ENCODE measurements around the gene ATP1A3.

The ATP1A3 gene

GRCh38 chr19:41981724-41982123, 12.3 kb downstream of the ATP1A3 start:
- Mint-ChIP-seq H3K27ac (no peak overlapping the region), H3K4me3 (no peak overlapping the region), H3K27me3 (ENCODE audit: low read depth) (no peaks in the 10 kb centered on the region), H3K9me3 (no peaks in the 10 kb centered on the region), H3K4me1 (no peaks in the 10 kb centered on the region), H3K36me3 (ENCODE audit: low read depth) (no peaks in the 10 kb centered on the region)
- TF ChIP-seq CTCF (IDR thresholded peaks at IDR 0.05; ENCODE audit: unreplicated experiment in 3 of 3), result no peak

- H3K4me1 Mint-ChIP-seq, result no peaks in the 10 kb centered on the region
- H3K4me3 Mint-ChIP-seq, result no peak overlapping the region
- no peak for TF ChIP-seq CTCF (IDR thresholded peaks at IDR 0.05; ENCODE audit: unreplicated experiment in 3 of 3)
- H3K27me3 Mint-ChIP-seq (ENCODE audit: low read depth), result no peaks in the 10 kb centered on the region
- H3K9me3 Mint-ChIP-seq, result no peaks in the 10 kb centered on the region
- H3K27ac Mint-ChIP-seq, result no peak overlapping the region
- no peaks in the 10 kb centered on the region for H3K36me3 Mint-ChIP-seq (ENCODE audit: low read depth)
These were observed 15.6 kb downstream of the ATP1A3 start for GRCh38 chr19:41978470-41978869.

GRCh38 chr19:41977916-41978315, 16.1 kb downstream of the ATP1A3 start:
- no peaks in the 10 kb centered on the region for H3K4me1 Mint-ChIP-seq
- no peaks in the 10 kb centered on the region for H3K9me3 Mint-ChIP-seq
- H3K4me3 Mint-ChIP-seq, result no peak overlapping the region
- H3K27ac Mint-ChIP-seq, result no peak overlapping the region
- no peaks in the 10 kb centered on the region for H3K36me3 Mint-ChIP-seq (ENCODE audit: low read depth)
- no peaks in the 10 kb centered on the region for H3K27me3 Mint-ChIP-seq (ENCODE audit: low read depth)
- no peak for TF ChIP-seq CTCF (IDR thresholded peaks at IDR 0.05; ENCODE audit: unreplicated experiment in 3 of 3)

- no peak overlapping the region for H3K4me3 Mint-ChIP-seq
- no peaks in the 10 kb centered on the region for H3K9me3 Mint-ChIP-seq
- H3K4me1 Mint-ChIP-seq, result no peaks in the 10 kb centered on the region
- TF ChIP-seq CTCF (IDR thresholded peaks at IDR 0.05; ENCODE audit: unreplicated experiment in 3 of 3), result no peak
- H3K36me3 Mint-ChIP-seq (ENCODE audit: low read depth), result no peaks in the 10 kb centered on the region
- peaks cover 5% of the 10 kb centered on the region for H3K27me3 Mint-ChIP-seq (ENCODE audit: low read depth)
- H3K27ac Mint-ChIP-seq, result no peak overlapping the region
These were observed 19.4 kb downstream of the ATP1A3 start for GRCh38 chr19:41974652-41975051.

- no peaks in the 10 kb centered on the region for H3K9me3 Mint-ChIP-seq
- H3K4me1 Mint-ChIP-seq, result no peaks in the 10 kb centered on the region
- H3K36me3 Mint-ChIP-seq (ENCODE audit: low read depth), result no peaks in the 10 kb centered on the region
- no peak for TF ChIP-seq CTCF (IDR thresholded peaks at IDR 0.05; ENCODE audit: unreplicated experiment in 3 of 3)
- no peak overlapping the region for H3K27ac Mint-ChIP-seq
- H3K27me3 Mint-ChIP-seq (ENCODE audit: low read depth), result peaks cover 15% of the 10 kb centered on the region
- no peak overlapping the region for H3K4me3 Mint-ChIP-seq
These were observed 22.7 kb downstream of the ATP1A3 start for GRCh38 chr19:41971363-41971762.

GRCh38 chr19:41969772-41970458, 24.1 kb downstream of the ATP1A3 start:
- no peak overlapping the region for H3K27ac Mint-ChIP-seq

More at GRCh38 chr19:41969772-41970458, 24.1 kb downstream of the ATP1A3 start:
- TF ChIP-seq CTCF (IDR thresholded peaks at IDR 0.05; ENCODE audit: unreplicated experiment in 3 of 3), result no peak
- Mint-ChIP-seq H3K4me1 (no peaks in the 10 kb centered on the region), H3K36me3 (ENCODE audit: low read depth) (no peaks in the 10 kb centered on the region), H3K9me3 (no peaks in the 10 kb centered on the region), H3K4me3 (no peak overlapping the region), H3K27me3 (ENCODE audit: low read depth) (peaks cover 15% of the 10 kb centered on the region)
